HepG2 (cell line): ENCODE data around the gene TMEM129. TPM values are rescaled to one million over a fixed set of nuclear protein-coding genes. Genes with fewer than 3 reads are reported as not detected.
A peak's percentile ranks its signal among the peaks of the same experiment; 100 is the strongest.

Experiments used
- EHMT2 ChIP-seq: fragments of 200-600 bp; sonication (generic); IDR thresholded peaks from 2 replicates; pipeline ENCODE4 v1.7.0; 2017; ENCODE audit warnings: antibody characterized with exemption, low read depth, low read length, borderline replicate concordance
- ETV5 ChIP-seq: IDR thresholded peaks from 2 replicates; pipeline ENCODE4 v1.6.1; 2018; ENCODE audit warnings: missing biosample characterization, missing genetic modification reagents, inconsistent platforms, borderline replicate concordance
- FOXJ3 ChIP-seq: sonication (generic); formaldehyde crosslinking; IDR thresholded peaks from 2 replicates; pipeline ENCODE4 v1.4.0; 2020; ENCODE audit warnings: missing genetic modification reagents, mild to moderate bottlenecking, borderline replicate concordance
- GZF1 ChIP-seq: sonication (generic); formaldehyde crosslinking; IDR thresholded peaks from 2 replicates; pipeline ENCODE4 v1.5.1; 2020; ENCODE audit warnings: mild to moderate bottlenecking, missing genetic modification reagents
- HOXA7 ChIP-seq: sonication (generic); formaldehyde crosslinking; IDR thresholded peaks from 2 replicates; pipeline ENCODE4 v1.8.1; 2022; ENCODE audit warnings: mild to moderate bottlenecking, missing genetic modification reagents, moderate library complexity
- MTA1 ChIP-seq: sonication (generic); formaldehyde crosslinking; IDR thresholded peaks from 2 replicates; pipeline ENCODE4 v1.4.0; 2020; ENCODE audit warnings: missing genetic modification reagents, mild to moderate bottlenecking, borderline replicate concordance
- NFE2L1 ChIP-seq: sonication (generic); formaldehyde crosslinking; IDR thresholded peaks from 2 replicates; pipeline ENCODE4 v1.4.0; 2020; ENCODE audit warnings: missing genetic modification reagents, mild to moderate bottlenecking, borderline replicate concordance
- POLR2AphosphoS5 ChIP-seq: IDR thresholded peaks from 2 replicates; pipeline ENCODE4 v1.6.1; 2012; ENCODE audit warnings: low read depth, low read length
- PRMT3 ChIP-seq: sonication (generic); formaldehyde crosslinking; IDR thresholded peaks from 2 replicates; pipeline ENCODE4 v1.8.1; 2022; ENCODE audit warnings: low read depth, mild to moderate bottlenecking, moderate library complexity, missing genetic modification reagents, borderline replicate concordance
- SMC3 ChIP-seq: IDR thresholded peaks from 2 replicates; pipeline ENCODE4 v1.6.1; 2011; ENCODE audit warnings: low read length, improper control_type of control experiment
- SOX5 ChIP-seq: IDR thresholded peaks from 2 replicates; pipeline ENCODE4 v1.6.1; 2016; ENCODE audit warnings: borderline replicate concordance
- TSC22D2 ChIP-seq: sonication (generic); formaldehyde crosslinking; IDR thresholded peaks from 2 replicates; pipeline ENCODE4 v1.5.1; 2020; ENCODE audit warnings: missing genetic modification reagents, mild to moderate bottlenecking, borderline replicate concordance
- ZFP82 ChIP-seq: sonication (generic); formaldehyde crosslinking; IDR thresholded peaks from 2 replicates; pipeline ENCODE4 v1.5.1; 2020; ENCODE audit warnings: mild to moderate bottlenecking, missing genetic modification reagents, borderline replicate concordance
- ZNF235 ChIP-seq: sonication (generic); formaldehyde crosslinking; IDR thresholded peaks from 2 replicates; pipeline ENCODE4 v1.8.1; 2023; ENCODE audit warnings: mild to moderate bottlenecking, missing genetic modification reagents, borderline replicate concordance
- ZNF383 ChIP-seq: sonication (generic); formaldehyde crosslinking; IDR thresholded peaks from 2 replicates; pipeline ENCODE4 v1.4.0; 2020; ENCODE audit warnings: missing genetic modification reagents, mild to moderate bottlenecking, borderline replicate concordance
- ZNF598 ChIP-seq: sonication (generic); formaldehyde crosslinking; IDR thresholded peaks from 2 replicates; pipeline ENCODE4 v1.5.1; 2020; ENCODE audit warnings: mild to moderate bottlenecking, missing genetic modification reagents, borderline replicate concordance
- polyA plus RNA-seq, 8 experiments: library from polyadenylated mRNA; depleted of rRNA in 3 of 8; stranded (reverse) in 7 of 8; unstranded in 1 of 8; fragments of >200 nt; fragmentation: Illumina TruSeq in 4 of 8; extraction: Trizol in 4 of 8; gene quantifications; 2 replicates each; pipeline versions ENCODE4 v1.2.1 to v1.2.3, GENCODE V29; 2011 to 2016; ENCODE audit warnings: low read depth in 4 of 8, missing spikeins in 1 of 8, mixed read lengths in 1 of 8; ENCODE audit not compliant: insufficient read depth in 1 of 8
- total RNA-seq, 5 experiments: library from RNA; depleted of rRNA; stranded (reverse); fragments of >200 nt; fragmentation: Illumina TruSeq; extraction: Trizol; gene quantifications; 2 replicates each; pipeline ENCODE4 v1.2.3, GENCODE V29; 2016; ENCODE audit warnings: low read depth in 1 of 5
- TF ChIP-seq, protein P1 (sequence below): sonication (generic); formaldehyde crosslinking; IDR thresholded peaks from 2 replicates; pipeline ENCODE4 v1.4.0; 2020; ENCODE audit warnings: missing genetic modification reagents
- TF ChIP-seq, protein P2 (sequence below): sonication (generic); formaldehyde crosslinking; IDR thresholded peaks from 2 replicates; pipeline ENCODE4 v1.5.0; 2020; ENCODE audit warnings: missing genetic modification reagents, mild to moderate bottlenecking, borderline replicate concordance
- TF ChIP-seq, protein P3 (sequence below): IDR thresholded peaks from 2 replicates; pipeline ENCODE4 v1.6.1; 2016; ENCODE audit warnings: missing biosample characterization, missing genetic modification reagents, low read depth
- TF ChIP-seq, protein P4 (sequence below): sonication (generic); formaldehyde crosslinking; conservative IDR thresholded peaks from 2 replicates; pipeline ENCODE4 v1.4.0; 2020; ENCODE audit warnings: missing genetic modification reagents
- TF ChIP-seq, protein P5 (sequence below): sonication (generic); formaldehyde crosslinking; IDR thresholded peaks from 2 replicates; pipeline ENCODE4 v1.5.0; 2020; ENCODE audit warnings: mild to moderate bottlenecking, missing genetic modification reagents

TMEM129 gene
- total and polyA plus RNA-seq, 2 of the 13 experiments (the other 11 are each of a cell fraction or from before 2014, with no cell fraction given) = 19.0 to 25.8 TPM

DNA sequence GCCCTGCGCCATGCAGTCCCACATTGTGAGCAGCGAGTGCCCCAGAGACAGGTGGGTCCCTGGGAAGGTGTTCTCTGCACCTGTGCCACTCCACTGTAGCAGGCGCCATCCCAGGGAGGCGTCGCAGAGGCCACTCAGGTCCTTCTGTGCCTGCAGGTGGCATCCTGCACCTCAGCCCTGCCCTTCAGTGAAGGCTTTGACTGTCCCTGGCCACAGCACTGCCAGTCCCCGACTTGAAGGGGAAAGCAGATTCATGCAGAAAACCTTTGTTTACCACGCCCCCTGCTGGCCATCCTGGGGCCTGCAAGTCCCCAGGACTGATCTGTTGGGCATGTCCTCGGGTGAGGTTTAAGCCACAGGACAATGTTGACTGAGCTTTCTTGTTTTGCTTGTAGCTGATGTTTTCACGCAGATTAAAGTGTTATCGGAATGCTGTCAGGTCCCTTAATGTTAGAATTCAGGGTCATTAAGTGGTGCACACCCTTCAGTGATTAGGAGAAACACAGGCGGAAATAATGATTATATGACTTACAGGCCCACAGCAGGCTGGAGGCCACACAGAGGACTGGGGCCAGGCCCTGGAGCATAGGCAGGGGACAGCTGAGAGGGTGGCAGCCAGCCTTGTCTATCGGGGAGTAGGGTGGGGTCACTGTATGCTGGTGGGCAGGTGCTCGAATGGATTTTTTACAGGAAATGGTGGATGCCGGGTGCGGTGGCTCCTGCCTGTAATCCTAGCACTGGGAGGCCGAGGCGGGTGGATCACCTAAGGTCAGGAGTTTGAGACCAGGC is 5.2 kb upstream of the TMEM129 start (continued):
- TF ChIP-seq, protein P1, sequence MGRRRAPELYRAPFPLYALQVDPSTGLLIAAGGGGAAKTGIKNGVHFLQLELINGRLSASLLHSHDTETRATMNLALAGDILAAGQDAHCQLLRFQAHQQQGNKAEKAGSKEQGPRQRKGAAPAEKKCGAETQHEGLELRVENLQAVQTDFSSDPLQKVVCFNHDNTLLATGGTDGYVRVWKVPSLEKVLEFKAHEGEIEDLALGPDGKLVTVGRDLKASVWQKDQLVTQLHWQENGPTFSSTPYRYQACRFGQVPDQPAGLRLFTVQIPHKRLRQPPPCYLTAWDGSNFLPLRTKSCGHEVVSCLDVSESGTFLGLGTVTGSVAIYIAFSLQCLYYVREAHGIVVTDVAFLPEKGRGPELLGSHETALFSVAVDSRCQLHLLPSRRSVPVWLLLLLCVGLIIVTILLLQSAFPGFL (CRISPR knock-in tag) = no peak
- TF ChIP-seq NFE2L1 (no peak), ZNF383 (CRISPR knock-in tag) (no peak), HOXA7 (CRISPR knock-in tag) (no peak), ZNF598 (CRISPR knock-in tag) (no peak), POLR2AphosphoS5 (no peak), PRMT3 (CRISPR knock-in tag) (no peak), SMC3 (peak; percentile 74), EHMT2 (no peak), FOXJ3 (CRISPR knock-in tag) (no peak), ZNF235 (CRISPR knock-in tag) (no peak), ETV5 (CRISPR knock-in tag) (no peak), SOX5 (CRISPR knock-in tag) (0 out of 2 replicates have a peak, but pooled peaks have one; percentile 10), TSC22D2 (CRISPR knock-in tag) (no peak), MTA1 (no peak), GZF1 (CRISPR knock-in tag) (no peak), ZFP82 (CRISPR knock-in tag) (no peak)
- TF ChIP-seq, protein P2, sequence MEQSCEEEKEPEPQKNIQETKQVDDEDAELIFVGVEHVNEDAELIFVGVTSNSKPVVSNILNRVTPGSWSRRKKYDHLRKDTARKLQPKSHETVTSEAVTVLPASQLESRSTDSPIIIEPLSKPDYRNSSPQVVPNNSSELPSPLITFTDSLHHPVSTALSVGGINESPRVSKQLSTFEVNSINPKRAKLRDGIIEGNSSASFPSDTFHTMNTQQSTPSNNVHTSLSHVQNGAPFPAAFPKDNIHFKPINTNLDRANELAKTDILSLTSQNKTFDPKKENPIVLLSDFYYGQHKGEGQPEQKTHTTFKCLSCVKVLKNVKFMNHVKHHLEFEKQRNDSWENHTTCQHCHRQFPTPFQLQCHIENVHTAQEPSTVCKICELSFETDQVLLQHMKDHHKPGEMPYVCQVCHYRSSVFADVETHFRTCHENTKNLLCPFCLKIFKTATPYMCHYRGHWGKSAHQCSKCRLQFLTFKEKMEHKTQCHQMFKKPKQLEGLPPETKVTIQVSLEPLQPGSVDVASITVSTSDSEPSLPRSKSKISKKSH (CRISPR knock-in tag) = no peak
- TF ChIP-seq, protein P3, sequence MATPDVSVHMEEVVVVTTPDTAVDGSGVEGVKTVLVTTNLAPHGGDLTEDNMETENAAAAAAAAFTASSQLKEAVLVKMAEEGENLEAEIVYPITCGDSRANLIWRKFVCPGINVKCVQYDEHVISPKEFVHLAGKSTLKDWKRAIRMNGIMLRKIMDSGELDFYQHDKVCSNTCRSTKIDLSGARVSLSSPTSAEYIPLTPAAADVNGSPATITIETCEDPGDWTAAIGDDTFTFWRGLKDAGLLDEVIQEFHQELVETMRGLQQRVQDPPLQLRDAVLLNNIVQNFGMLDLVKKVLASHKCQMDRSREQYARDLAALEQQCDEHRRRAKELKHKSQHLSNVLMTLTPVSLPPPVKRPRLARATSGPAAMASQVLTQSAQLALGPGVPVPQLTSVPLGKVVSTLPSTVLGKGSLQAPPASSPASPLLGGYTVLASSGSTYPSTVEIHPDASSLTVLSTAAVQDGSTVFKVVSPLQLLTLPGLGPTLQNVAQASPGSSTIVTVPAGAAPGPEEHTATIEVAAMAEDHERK = no peak
- TF ChIP-seq, protein P4, sequence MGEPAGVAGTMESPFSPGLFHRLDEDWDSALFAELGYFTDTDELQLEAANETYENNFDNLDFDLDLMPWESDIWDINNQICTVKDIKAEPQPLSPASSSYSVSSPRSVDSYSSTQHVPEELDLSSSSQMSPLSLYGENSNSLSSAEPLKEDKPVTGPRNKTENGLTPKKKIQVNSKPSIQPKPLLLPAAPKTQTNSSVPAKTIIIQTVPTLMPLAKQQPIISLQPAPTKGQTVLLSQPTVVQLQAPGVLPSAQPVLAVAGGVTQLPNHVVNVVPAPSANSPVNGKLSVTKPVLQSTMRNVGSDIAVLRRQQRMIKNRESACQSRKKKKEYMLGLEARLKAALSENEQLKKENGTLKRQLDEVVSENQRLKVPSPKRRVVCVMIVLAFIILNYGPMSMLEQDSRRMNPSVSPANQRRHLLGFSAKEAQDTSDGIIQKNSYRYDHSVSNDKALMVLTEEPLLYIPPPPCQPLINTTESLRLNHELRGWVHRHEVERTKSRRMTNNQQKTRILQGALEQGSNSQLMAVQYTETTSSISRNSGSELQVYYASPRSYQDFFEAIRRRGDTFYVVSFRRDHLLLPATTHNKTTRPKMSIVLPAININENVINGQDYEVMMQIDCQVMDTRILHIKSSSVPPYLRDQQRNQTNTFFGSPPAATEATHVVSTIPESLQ (CRISPR knock-in tag) = no peak
- TF ChIP-seq, protein P5, sequence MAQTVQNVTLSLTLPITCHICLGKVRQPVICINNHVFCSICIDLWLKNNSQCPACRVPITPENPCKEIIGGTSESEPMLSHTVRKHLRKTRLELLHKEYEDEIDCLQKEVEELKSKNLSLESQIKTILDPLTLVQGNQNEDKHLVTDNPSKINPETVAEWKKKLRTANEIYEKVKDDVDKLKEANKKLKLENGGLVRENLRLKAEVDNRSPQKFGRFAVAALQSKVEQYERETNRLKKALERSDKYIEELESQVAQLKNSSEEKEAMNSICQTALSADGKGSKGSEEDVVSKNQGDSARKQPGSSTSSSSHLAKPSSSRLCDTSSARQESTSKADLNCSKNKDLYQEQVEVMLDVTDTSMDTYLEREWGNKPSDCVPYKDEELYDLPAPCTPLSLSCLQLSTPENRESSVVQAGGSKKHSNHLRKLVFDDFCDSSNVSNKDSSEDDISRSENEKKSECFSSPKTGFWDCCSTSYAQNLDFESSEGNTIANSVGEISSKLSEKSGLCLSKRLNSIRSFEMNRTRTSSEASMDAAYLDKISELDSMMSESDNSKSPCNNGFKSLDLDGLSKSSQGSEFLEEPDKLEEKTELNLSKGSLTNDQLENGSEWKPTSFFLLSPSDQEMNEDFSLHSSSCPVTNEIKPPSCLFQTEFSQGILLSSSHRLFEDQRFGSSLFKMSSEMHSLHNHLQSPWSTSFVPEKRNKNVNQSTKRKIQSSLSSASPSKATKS (CRISPR knock-in tag) = no peak
